IPS DF 6.9 (cell line): ENCODE results near the gene KANK2.
"Not testable (repeated sequence)": the region's sequence is repeated elsewhere in the genome, so short reads cannot be mapped to it uniquely, and the experiment has no call there.

Experiments used
- DNase-seq: peaks from one replicate; pipeline ENCODE4 v3.0.0-alpha.2; 2013; ENCODE audit warnings: low read depth, low spot score
- H3K27ac ChIP-seq: one replicate; pipeline ENCODE4 v1.5.1; 2013; ENCODE audit warnings: low read length, control low read depth
- H3K27me3 ChIP-seq: 2 replicates; pipeline ENCODE4 v1.6.1; 2013; ENCODE audit warnings: mild to moderate bottlenecking, low read length; ENCODE audit not compliant: control insufficient read depth, insufficient read depth
- H3K36me3 ChIP-seq: 2 replicates; pipeline ENCODE4 v1.6.1; 2013; ENCODE audit warnings: low read length; ENCODE audit not compliant: control insufficient read depth, insufficient read depth
- H3K4me1 ChIP-seq: 2 replicates; pipeline ENCODE4 v1.6.1; 2013; ENCODE audit warnings: low read length; ENCODE audit not compliant: control insufficient read depth, insufficient read depth
- H3K4me3 ChIP-seq: 2 replicates; pipeline ENCODE4 v1.5.1; 2013; ENCODE audit warnings: mild to moderate bottlenecking, low read length
- H3K9me3 ChIP-seq: 2 replicates; pipeline ENCODE4 v1.6.1; 2013; ENCODE audit warnings: low read length, inconsistent platforms; ENCODE audit not compliant: control insufficient read depth, insufficient read depth
- WGBS: extraction: QIAGEN DNeasy Blood & Tissue Kit; methylation state at CpG from one replicate; pipeline ENCODE4 v1.1.7; 2013; ENCODE audit warnings: mixed read lengths, missing lambda C conversion rate; ENCODE audit not compliant: insufficient read length, insufficient coverage; 5-methylcytosine and 5-hydroxymethylcytosine counted together

Gene KANK2

DNA sequence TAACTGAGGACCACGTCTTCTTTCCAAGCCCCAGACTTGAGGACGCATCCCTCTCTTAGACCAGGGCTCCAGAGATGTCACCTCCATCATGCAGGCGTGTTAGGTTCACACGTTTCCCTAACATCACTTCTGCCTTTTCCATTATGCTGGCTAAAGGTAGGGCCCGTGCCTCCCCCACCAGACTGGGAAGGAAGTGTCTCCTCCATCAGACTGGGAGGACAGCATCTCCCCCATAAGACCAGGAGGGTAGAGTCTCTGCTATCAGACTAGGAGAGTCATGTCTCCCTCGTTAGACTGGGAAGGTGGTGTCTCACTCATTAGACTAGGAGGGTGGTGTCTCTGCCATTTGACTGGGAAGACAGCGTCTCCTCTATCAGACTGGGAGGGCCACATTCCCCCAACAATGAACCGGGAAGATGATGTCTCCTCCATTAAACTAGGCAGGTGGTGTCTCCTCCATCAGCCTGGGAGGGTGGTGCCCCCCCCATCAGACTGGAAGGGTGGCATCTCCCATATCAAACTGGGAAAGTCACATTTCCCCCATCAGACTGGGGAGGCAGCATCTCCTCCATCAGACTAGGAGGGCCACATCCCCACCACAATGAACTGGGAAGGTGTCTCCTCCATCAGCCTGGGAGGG, 23.7 kb downstream of the KANK2 start:
- WGBS = no CpG with 5 or more reads among the region's 8 CpGs
- Histone ChIP-seq H3K27ac (no peak overlapping the region), H3K9me3 (no peaks in the 10 kb centered on the region), H3K4me3 (no peak overlapping the region), H3K27me3 (no peaks in the 10 kb centered on the region), H3K4me1 (no peaks in the 10 kb centered on the region), H3K36me3 (peaks cover 23% of the 10 kb centered on the region)
- DNase-seq = no peak

DNA sequence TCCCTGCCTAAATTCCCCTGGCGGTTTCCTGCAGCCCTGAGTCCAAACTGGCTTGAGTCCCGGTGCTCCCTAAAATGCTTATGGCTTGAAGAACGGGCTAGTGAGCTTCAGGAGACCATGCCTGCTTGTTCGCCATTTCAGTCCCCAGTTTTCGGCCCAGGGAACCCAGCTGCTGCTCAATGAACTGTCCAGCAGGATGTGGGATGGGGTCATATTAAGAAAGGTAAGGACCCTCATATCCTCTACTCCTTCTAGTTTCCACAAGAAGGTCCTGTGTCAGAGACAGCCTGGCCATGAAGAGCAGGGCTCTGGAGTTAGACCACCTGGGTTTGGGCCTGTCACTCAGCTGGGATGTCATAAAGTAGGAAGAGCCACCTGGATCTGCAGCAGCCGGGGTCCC, 24.8 kb downstream of the KANK2 start:
- DNase-seq = no peak
- Histone ChIP-seq H3K4me3 (no peak overlapping the region), H3K4me1 (no peaks in the 10 kb centered on the region), H3K27me3 (no peaks in the 10 kb centered on the region), H3K36me3 (peaks cover 20% of the 10 kb centered on the region), H3K27ac (no peak overlapping the region), H3K9me3 (no peaks in the 10 kb centered on the region)
- WGBS = no CpG with 5 or more reads among the region's 6 CpGs

DNA sequence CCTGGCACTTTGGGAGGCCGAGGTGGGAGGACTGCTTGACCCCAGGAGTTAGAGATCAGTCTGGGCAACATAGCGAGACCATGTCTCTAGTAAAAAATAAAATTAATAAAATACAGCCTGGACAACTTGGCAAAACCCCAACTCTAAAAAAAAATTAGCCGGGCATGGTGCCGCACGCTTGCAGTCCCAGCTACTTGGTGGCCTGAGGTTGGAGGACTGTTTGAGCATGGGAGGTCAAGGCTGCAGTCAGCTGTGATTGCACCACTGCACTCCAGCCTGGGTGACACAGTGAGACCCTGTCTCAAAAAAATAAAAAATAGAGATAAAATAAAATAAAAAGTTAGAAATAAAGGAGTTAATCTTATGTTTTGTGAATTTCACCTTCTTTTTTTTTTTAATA, 26.2 kb downstream of the KANK2 start:
- no peak for DNase-seq
- Histone ChIP-seq H3K27ac (no peak overlapping the region), H3K9me3 (no peaks in the 10 kb centered on the region), H3K36me3 (peaks cover 20% of the 10 kb centered on the region), H3K27me3 (no peaks in the 10 kb centered on the region), H3K4me3 (no peak overlapping the region), H3K4me1 (no peaks in the 10 kb centered on the region)
- no CpG with 5 or more reads among the region's 5 CpGs for whole genome bisulfite sequencing

DNA sequence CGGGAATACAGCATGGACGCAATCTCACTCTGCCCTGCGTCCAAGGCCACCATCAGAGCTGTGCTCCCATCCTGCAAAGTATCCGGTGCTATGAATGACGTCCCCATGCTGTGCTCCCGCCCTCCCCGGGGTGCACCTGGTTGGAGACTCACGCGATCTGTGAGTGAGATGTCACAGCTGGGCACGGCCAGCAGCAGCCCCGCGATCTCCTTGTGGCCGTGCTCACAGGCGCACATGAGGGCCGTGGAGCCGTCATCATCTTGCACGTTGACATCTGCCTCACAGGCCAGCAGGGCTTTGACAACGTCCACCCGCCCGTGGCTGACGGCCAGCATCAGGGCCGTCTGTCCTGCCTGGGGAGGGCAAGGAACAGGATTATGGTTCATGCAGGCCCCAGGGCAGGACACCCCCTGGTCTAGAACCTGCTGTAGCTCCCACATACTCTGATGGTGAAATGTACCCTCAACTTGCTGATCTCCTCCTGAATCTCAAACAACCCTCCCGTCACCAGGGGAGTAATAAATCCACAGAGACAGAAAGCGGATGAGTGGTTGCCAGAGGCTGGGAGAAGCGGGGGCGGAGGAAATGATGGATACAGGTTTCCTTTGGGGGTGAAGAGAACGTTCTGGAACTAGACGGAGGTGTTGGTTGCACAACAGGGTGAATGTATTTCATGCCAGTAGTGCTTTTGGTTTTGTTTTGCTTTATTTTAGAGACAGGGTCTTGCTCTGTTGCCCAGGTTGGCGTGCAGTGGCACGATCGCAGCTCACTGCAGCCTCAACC, 27.3 kb downstream of the KANK2 start:
- WGBS = no CpG with 5 or more reads among the region's 31 CpGs
- Histone ChIP-seq H3K27ac (no peak overlapping the region), H3K4me3 (no peak overlapping the region), H3K36me3 (peaks cover 20% of the 10 kb centered on the region), H3K27me3 (no peaks in the 10 kb centered on the region), H3K9me3 (no peaks in the 10 kb centered on the region), H3K4me1 (no peaks in the 10 kb centered on the region)
- DNase-seq = no peak

DNA sequence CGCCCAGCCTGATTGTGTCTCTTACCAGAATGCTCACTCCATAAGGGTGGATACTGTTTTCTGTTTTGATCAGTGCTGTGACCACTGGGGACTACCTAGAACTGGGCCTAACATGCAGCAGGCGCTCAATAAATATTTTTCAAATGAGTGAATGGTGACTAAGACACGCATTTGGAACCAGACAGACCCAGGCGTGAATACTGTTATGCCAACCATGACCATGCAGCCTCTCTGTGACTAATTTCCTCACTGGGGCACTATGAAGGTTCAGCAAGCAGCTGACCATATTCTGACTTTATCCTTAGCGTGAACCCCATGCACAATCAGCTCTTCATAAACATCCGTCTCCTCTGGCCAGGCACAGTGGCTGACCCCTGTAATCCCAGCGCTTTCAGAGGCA, 28.8 kb downstream of the KANK2 start:
- no peaks in the 10 kb centered on the region for H3K9me3 ChIP-seq
- H3K4me1 ChIP-seq = no peaks in the 10 kb centered on the region
- peaks cover 12% of the 10 kb centered on the region for H3K36me3 ChIP-seq
- no peak overlapping the region for H3K27ac ChIP-seq
- H3K4me3 ChIP-seq = no peak overlapping the region
- DNase-seq = no peak
- no peaks in the 10 kb centered on the region for H3K27me3 ChIP-seq
- no CpG with 5 or more reads among the region's 7 CpGs for WGBS

DNA sequence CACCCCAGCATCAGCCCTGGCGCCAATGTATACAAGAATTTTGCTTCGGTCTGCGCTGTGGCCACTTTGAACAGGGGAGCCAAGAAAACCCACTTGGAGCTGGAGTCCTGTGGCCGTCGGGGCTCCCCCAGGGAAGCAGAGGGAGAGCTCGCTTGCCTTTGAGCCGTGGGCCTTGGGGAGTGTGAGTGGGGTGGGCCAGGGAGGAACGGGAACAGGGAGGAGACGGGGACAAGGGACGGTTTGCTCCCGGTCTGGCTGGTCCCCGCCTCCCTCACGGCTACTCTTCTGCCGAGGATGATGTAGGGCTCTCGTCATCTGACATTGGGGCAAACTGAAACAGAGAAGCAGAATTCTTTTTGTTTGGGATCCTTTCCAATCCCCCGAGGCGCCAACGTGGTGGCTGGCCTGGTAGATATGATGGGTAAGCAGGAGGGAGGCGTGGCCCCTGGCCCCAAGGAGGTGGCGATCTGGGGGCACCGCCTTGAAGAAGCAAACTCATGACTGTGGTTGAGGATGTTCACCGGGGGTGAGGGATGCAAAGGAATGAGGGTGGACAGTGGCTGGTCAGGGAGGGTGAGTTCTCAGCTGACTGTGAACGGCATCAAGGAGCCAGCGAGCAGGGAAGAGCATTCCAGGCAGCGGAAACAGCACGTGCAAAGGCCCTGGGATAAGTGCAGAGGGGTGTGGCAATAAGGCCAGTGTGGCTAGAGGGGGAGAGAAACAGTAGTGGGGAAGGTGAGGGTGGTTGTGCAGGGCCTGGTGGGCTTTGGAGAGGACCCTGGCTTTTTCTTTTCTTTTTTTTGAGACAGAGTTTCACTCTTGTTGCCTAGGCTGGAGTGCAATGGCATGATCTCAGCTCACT, 30.8 kb downstream of the KANK2 start:
- Histone ChIP-seq H3K27ac (no peak overlapping the region), H3K4me3 (no peak overlapping the region), H3K9me3 (no peaks in the 10 kb centered on the region), H3K4me1 (no peaks in the 10 kb centered on the region), H3K27me3 (no peaks in the 10 kb centered on the region), H3K36me3 (peaks cover 6% of the 10 kb centered on the region)
- WGBS = no CpG with 5 or more reads among the region's 26 CpGs
- no peak for DNase-seq

DNA sequence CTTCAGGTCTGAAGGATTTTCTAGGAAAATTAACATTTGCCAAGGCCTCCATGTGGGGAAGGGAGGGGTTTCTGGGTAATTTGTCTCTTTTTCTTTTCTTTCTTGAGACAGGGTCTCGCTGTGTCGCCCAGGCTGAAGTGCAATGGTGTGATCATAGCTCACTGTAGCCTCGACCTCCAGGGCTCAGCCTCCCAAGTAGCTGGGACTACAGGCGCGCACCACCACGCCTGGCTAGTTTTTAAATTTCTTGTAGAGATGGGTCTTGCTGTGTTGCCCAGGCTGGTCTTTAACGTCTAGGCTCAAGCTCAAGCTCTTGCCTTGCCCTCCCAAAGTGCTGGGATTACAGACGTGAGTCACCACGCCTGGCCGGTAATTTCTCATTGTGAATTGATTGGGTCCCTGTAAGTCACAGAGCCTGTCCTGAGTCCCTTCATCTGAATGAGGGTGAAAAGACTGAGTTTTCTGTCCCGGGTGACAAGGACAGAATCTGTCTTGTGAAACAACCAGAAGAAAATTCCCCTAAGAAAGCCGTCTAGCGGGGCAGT, 31.8 kb downstream of the KANK2 start:
- peaks cover 6% of the 10 kb centered on the region for H3K36me3 ChIP-seq
- H3K4me3 ChIP-seq = no peak overlapping the region
- no CpG with 5 or more reads among the region's 13 CpGs for WGBS
- no peaks in the 10 kb centered on the region for H3K4me1 ChIP-seq
- no peak overlapping the region for H3K27ac ChIP-seq
- no peak for DNase-seq
- no peaks in the 10 kb centered on the region for H3K27me3 ChIP-seq
- H3K9me3 ChIP-seq = no peaks in the 10 kb centered on the region

DNA sequence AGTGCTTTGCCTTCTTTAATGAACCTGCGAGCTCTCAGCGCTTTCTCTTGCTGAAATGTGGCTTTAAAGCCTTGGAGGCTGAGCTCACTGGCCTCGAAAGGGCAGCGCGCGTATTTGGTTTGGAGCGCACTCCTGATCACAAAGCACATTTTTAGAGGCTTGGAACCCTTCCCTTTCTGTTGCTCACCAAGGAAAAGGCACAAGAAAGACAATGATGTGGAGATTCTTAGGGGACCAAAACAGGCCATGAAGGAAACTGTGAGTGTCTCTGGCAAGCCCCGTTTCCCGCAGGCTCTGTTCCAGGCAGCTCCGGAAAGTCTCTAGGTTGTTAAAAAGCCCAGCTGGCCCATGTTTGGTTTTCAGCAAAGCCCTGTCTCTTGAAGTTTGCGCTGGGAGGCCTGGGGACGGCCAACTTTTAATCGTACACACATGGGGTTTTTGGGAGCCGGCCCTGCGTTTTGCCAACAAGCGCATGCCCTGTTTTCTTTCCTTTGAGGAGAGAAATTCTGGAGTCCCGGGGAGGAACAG, 32.4 kb downstream of the KANK2 start:
- Histone ChIP-seq H3K27me3 (no peaks in the 10 kb centered on the region), H3K27ac (no peak overlapping the region), H3K9me3 (no peaks in the 10 kb centered on the region), H3K4me3 (no peak overlapping the region), H3K4me1 (no peaks in the 10 kb centered on the region), H3K36me3 (peaks cover 3% of the 10 kb centered on the region)
- WGBS = no CpG with 5 or more reads among the region's 17 CpGs
- no peak for DNase-seq

DNA sequence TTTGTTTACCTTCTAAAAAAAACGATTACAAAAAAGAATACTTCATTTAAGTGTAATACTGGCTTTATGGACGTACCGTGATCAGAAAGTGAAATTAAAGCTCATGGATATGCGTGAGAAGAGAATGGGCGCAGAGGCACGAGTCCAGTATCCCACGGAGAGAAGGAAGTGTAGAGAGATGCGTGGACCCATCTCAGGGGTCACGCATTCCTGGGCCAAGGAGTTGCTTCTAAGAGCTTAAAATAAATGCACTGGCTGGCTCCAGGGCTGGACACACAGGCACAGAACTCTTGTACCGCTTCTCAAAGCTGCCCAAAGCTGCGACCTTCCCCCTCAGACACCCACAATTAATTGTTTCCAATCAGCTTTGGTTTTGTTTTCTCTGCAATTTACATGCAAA, 33.0 kb downstream of the KANK2 start:
- H3K27ac ChIP-seq = no peak overlapping the region
- H3K36me3 ChIP-seq = no peaks in the 10 kb centered on the region
- H3K4me3 ChIP-seq = no peak overlapping the region
- WGBS = no CpG with 5 or more reads among the region's 11 CpGs
- H3K4me1 ChIP-seq = no peaks in the 10 kb centered on the region
- H3K27me3 ChIP-seq = no peaks in the 10 kb centered on the region
- no peak for DNase-seq
- no peaks in the 10 kb centered on the region for H3K9me3 ChIP-seq

DNA sequence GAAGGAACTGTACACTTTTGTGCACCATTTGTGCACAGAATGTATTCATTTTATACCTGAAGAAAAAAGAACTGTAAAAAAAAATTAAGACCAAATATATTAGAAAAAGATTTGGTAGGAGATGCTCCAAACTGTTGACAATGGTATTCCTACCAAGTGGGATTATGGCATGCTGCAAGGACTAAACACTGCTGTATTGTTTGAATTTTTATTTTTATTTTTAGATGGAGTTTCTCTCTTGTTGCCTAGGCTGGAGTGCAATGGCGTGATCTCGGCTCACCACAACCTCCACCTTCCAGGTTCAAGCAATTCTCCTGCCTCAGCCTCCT, 36.9 kb downstream of the KANK2 start:
- WGBS = no CpG with 5 or more reads among the region's 2 CpGs
- H3K9me3 ChIP-seq, H3K4me3 ChIP-seq, H3K4me1 ChIP-seq, H3K27me3 ChIP-seq, H3K36me3 ChIP-seq, DNase-seq, H3K27ac ChIP-seq: not testable (repeated sequence)
